Measurements from ENCODE around the gene TGFBR3L.

TGFBR3L gene

GRCh38 chr19:7901337-7901736 is 13.3 kb upstream of the TGFBR3L start:
- no peak for ATAC-seq
- TF ChIP-seq TSHZ2 (CRISPR knock-in tag; IDR thresholded peaks at IDR 0.05): no peak
- TF ChIP-seq CREB5 (CRISPR knock-in tag; IDR thresholded peaks at IDR 0.05; ENCODE audit: low read depth): no peak
- no peak for TF ChIP-seq OSR1 (CRISPR knock-in tag; IDR thresholded peaks at IDR 0.05)
- TF ChIP-seq ZNF8 (CRISPR knock-in tag; IDR thresholded peaks at IDR 0.05): no peak
- no peak for TF ChIP-seq ZFP3 (CRISPR knock-in tag; IDR thresholded peaks at IDR 0.05)
- no peak for TF ChIP-seq GLIS3 (CRISPR knock-in tag; IDR thresholded peaks at IDR 0.05)
- no peak for TF ChIP-seq CSRNP3 (CRISPR knock-in tag; IDR thresholded peaks at IDR 0.05)
- no peak for TF ChIP-seq ISL1 (CRISPR knock-in tag; IDR thresholded peaks at IDR 0.05)
- TF ChIP-seq ARNTL (CRISPR knock-in tag; IDR thresholded peaks at IDR 0.05; ENCODE audit: borderline replicate concordance, low read depth): no peak
- no peak for TF ChIP-seq PATZ1 (CRISPR knock-in tag; IDR thresholded peaks at IDR 0.05; ENCODE audit: borderline replicate concordance)
- no peak for TF ChIP-seq CSDC2 (CRISPR knock-in tag; IDR thresholded peaks at IDR 0.05)
- no peak for TF ChIP-seq ZNF565 (CRISPR knock-in tag; conservative IDR thresholded peaks at IDR 0.05; ENCODE audit: low read depth)
- no peak for TF ChIP-seq ZFP30 (CRISPR knock-in tag; IDR thresholded peaks at IDR 0.05)
- no peak for TF ChIP-seq TOX (CRISPR knock-in tag; IDR thresholded peaks at IDR 0.05; ENCODE audit: borderline replicate concordance)
- no peak for TF ChIP-seq ESRRG (CRISPR knock-in tag; IDR thresholded peaks at IDR 0.05)
- TF ChIP-seq SNAI2 (CRISPR knock-in tag; IDR thresholded peaks at IDR 0.05): no peak
- no peak for TF ChIP-seq POU6F1 (CRISPR knock-in tag; IDR thresholded peaks at IDR 0.05; ENCODE audit: borderline replicate concordance, low read depth)
- TF ChIP-seq RARB (CRISPR knock-in tag; IDR thresholded peaks at IDR 0.05): no peak
- TF ChIP-seq TCF4 (CRISPR knock-in tag; IDR thresholded peaks at IDR 0.05; ENCODE audit: borderline replicate concordance): no peak
- TF ChIP-seq ZNF70 (CRISPR knock-in tag; IDR thresholded peaks at IDR 0.05): no peak

GRCh38 chr19:7902796-7903243 is 11.8 kb upstream of the TGFBR3L start:
- no peak for ATAC-seq
- TF ChIP-seq CSDC2 (CRISPR knock-in tag; IDR thresholded peaks at IDR 0.05): no peak
- no peak for TF ChIP-seq ZFP3 (CRISPR knock-in tag; IDR thresholded peaks at IDR 0.05)
- TF ChIP-seq PATZ1 (CRISPR knock-in tag; IDR thresholded peaks at IDR 0.05; ENCODE audit: borderline replicate concordance): no peak
- no peak for TF ChIP-seq SNAI2 (CRISPR knock-in tag; IDR thresholded peaks at IDR 0.05)
- no peak for TF ChIP-seq ZNF70 (CRISPR knock-in tag; IDR thresholded peaks at IDR 0.05)
- TF ChIP-seq BACH2 (CRISPR knock-in tag; IDR thresholded peaks at IDR 0.05; ENCODE audit: borderline replicate concordance): no peak
- no peak for TF ChIP-seq TSHZ2 (CRISPR knock-in tag; IDR thresholded peaks at IDR 0.05)
- TF ChIP-seq ESRRG (CRISPR knock-in tag; IDR thresholded peaks at IDR 0.05): no peak
- TF ChIP-seq CSRNP3 (CRISPR knock-in tag; IDR thresholded peaks at IDR 0.05): no peak
- TF ChIP-seq TCF4 (CRISPR knock-in tag; IDR thresholded peaks at IDR 0.05; ENCODE audit: borderline replicate concordance): no peak
- no peak for TF ChIP-seq ZNF565 (CRISPR knock-in tag; conservative IDR thresholded peaks at IDR 0.05; ENCODE audit: low read depth)
- no peak for TF ChIP-seq POU6F1 (CRISPR knock-in tag; IDR thresholded peaks at IDR 0.05; ENCODE audit: borderline replicate concordance, low read depth)
- TF ChIP-seq TOX (CRISPR knock-in tag; IDR thresholded peaks at IDR 0.05; ENCODE audit: borderline replicate concordance): no peak

All from SK-N-SH treated with all-trans-retinoic acid at 6 μM for 48 hours (cell line).